GM12874 (cell line): ENCODE measurements around the gene ABHD17C.

ENCODE experiments used
- CTCF ChIP-seq: IDR thresholded peaks from 2 replicates; pipeline ENCODE4 v1.5.1; 2011; ENCODE audit warnings: low read depth, mild to moderate bottlenecking, control low read depth, low read length, moderate library complexity; ENCODE audit not compliant: insufficient read depth

The ABHD17C gene

GRCh38 chr15:80665151-80665550 is 30.0 kb upstream of the ABHD17C start:
- no peak for TF ChIP-seq CTCF

- TF ChIP-seq CTCF, result no peak
These were observed 27.2 kb upstream of the ABHD17C start for GRCh38 chr15:80667936-80668335.

- no peak for TF ChIP-seq CTCF
These were observed 26.4 kb upstream of the ABHD17C start for GRCh38 chr15:80668546-80669236.

- no peak for TF ChIP-seq CTCF
These were observed 25.3 kb upstream of the ABHD17C start for GRCh38 chr15:80669663-80670273.

GRCh38 chr15:80673561-80674244 is 21.4 kb upstream of the ABHD17C start:
- TF ChIP-seq CTCF, result no peak

- TF ChIP-seq CTCF, result no peak
These were observed 20.9 kb upstream of the ABHD17C start for GRCh38 chr15:80674245-80674614.

GRCh38 chr15:80677041-80677440 is 18.1 kb upstream of the ABHD17C start:
- TF ChIP-seq CTCF, result no peak
